WTC11 (cell line): ENCODE data around the gene NOX3.

ENCODE experiments used
- CTCF ChIP-seq: fragments of 200-600 bp; IDR thresholded peaks from 2 replicates; pipeline ENCODE4 v1.8.0; 2022; ENCODE audit warnings: antibody characterized with exemption
- ETV6 ChIP-seq: sonication (generic); formaldehyde crosslinking; IDR thresholded peaks from 2 replicates; pipeline ENCODE4 v1.8.1; 2022; ENCODE audit warnings: mild to moderate bottlenecking, missing genetic modification reagents
- FOXJ3 ChIP-seq: sonication (generic); formaldehyde crosslinking; IDR thresholded peaks from 2 replicates; pipeline ENCODE4 v1.9.0; 2021; ENCODE audit warnings: missing genetic modification reagents, mild to moderate bottlenecking, borderline replicate concordance
- FOXK1 ChIP-seq: sonication (generic); formaldehyde crosslinking; IDR thresholded peaks from 2 replicates; pipeline ENCODE4 v1.8.0; 2022; ENCODE audit warnings: mild to moderate bottlenecking, moderate library complexity, missing genetic modification reagents
- MAX ChIP-seq: sonication (generic); formaldehyde crosslinking; IDR thresholded peaks from 2 replicates; pipeline ENCODE4 v1.8.0; 2022; ENCODE audit warnings: mild to moderate bottlenecking, missing genetic modification reagents
- MXD4 ChIP-seq: fragments of 250-450 bp; sonication (Bioruptor Pico); IDR thresholded peaks from 2 replicates; pipeline ENCODE4 v1.8.0; 2021; ENCODE audit warnings: mild to moderate bottlenecking, moderate library complexity, borderline replicate concordance
- ZBTB43 ChIP-seq: sonication (generic); formaldehyde crosslinking; IDR thresholded peaks from 2 replicates; pipeline ENCODE4 v1.8.1; 2023; ENCODE audit warnings: mild to moderate bottlenecking, missing genetic modification reagents
- ZNF121 ChIP-seq: sonication (generic); formaldehyde crosslinking; IDR thresholded peaks from 2 replicates; pipeline ENCODE4 v1.8.0; 2023; ENCODE audit warnings: missing genetic modification reagents
- ZNF219 ChIP-seq: sonication (generic); formaldehyde crosslinking; IDR thresholded peaks from 2 replicates; pipeline ENCODE4 v1.8.0; 2023; ENCODE audit warnings: missing genetic modification reagents, mild to moderate bottlenecking, borderline replicate concordance
- ZNF423 ChIP-seq: fragments of 250-450 bp; sonication (Bioruptor Pico); IDR thresholded peaks from 2 replicates; pipeline ENCODE4 v2.1.2; 2022; ENCODE audit warnings: mild to moderate bottlenecking, moderate library complexity
- TF ChIP-seq, protein P1 (sequence below): sonication (generic); formaldehyde crosslinking; IDR thresholded peaks from 2 replicates; pipeline ENCODE4 v1.8.1; 2022; ENCODE audit warnings: mild to moderate bottlenecking, moderate library complexity, missing genetic modification reagents

DNA sequence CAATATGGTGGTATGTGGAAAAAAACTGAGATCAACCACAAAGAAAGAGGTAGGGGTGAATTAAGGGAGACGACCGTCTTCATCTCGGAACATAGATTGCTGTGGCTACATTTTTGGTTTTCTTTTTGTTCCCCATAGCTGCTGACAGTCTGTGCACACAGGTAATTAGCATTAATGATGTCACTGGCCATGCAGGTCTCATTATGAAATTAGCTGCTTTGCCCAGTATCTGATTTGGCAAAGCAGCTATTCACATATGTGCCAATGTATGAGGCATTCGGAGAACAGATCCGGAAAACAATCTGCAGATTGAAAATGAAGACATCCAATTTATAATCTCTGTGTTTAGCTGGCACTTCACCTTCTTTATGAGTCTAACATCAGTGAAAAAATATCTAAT lies 13.1 kb downstream of the NOX3 start:
- no peak for TF ChIP-seq CTCF
- TF ChIP-seq ZNF219 (CRISPR knock-in tag): no peak
- no peak for TF ChIP-seq MAX (CRISPR knock-in tag)
- no peak for TF ChIP-seq ZBTB43 (CRISPR knock-in tag)
- no peak for TF ChIP-seq ZNF121
- no peak for TF ChIP-seq FOXK1 (CRISPR knock-in tag)
- TF ChIP-seq MXD4: no peak
- TF ChIP-seq ETV6: no peak
- TF ChIP-seq ZNF423 (CRISPR knock-in tag): no peak
- no peak for TF ChIP-seq FOXJ3 (CRISPR knock-in tag)
- TF ChIP-seq, protein P1, sequence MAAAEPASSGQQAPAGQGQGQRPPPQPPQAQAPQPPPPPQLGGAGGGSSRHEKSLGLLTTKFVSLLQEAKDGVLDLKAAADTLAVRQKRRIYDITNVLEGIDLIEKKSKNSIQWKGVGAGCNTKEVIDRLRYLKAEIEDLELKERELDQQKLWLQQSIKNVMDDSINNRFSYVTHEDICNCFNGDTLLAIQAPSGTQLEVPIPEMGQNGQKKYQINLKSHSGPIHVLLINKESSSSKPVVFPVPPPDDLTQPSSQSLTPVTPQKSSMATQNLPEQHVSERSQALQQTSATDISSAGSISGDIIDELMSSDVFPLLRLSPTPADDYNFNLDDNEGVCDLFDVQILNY (CRISPR knock-in tag): no peak
